ENCODE data around the gene TNS1.
A peak's percentile ranks its signal among the peaks of the same experiment; 100 is the strongest.

TNS1 gene

GRCh38 chr2:217971166-217971565 lies 31.6 kb downstream of the TNS1 start:
- Histone ChIP-seq H2AFZ (no peak overlapping the region), H3K9ac (no peak overlapping the region), H3K4me2 (ENCODE audit: low read length) (no peak overlapping the region), H3K27me3 (ENCODE audit: control insufficient read depth, insufficient read depth, low read length) (no peaks in the 10 kb centered on the region), H3K27ac (no peak overlapping the region), H3K4me3 (ENCODE audit: low read depth, low read length) (no peak overlapping the region), H3K9me3 (ENCODE audit: control insufficient read depth, low read length) (no peaks in the 10 kb centered on the region), H3K79me2 (peaks cover 19% of the 10 kb centered on the region), H3K36me3 (ENCODE audit: control insufficient read depth, insufficient read depth, low read length) (no peaks in the 10 kb centered on the region), H3K4me1 (peaks cover 35% of the 10 kb centered on the region)
- TF ChIP-seq CTCF (IDR thresholded peaks at IDR 0.05) = no peak

- peaks cover 43% of the 10 kb centered on the region for H3K4me1 ChIP-seq
- H2AFZ ChIP-seq = no peak overlapping the region
- H3K4me2 ChIP-seq (ENCODE audit: low read length) = no peak overlapping the region
- no peak overlapping the region for H3K9ac ChIP-seq
- H3K27me3 ChIP-seq (ENCODE audit: control insufficient read depth, insufficient read depth, low read length) = no peaks in the 10 kb centered on the region
- H3K79me2 ChIP-seq = peaks cover 19% of the 10 kb centered on the region
- H3K36me3 ChIP-seq (ENCODE audit: control insufficient read depth, insufficient read depth, low read length) = no peaks in the 10 kb centered on the region
- no peaks in the 10 kb centered on the region for H3K9me3 ChIP-seq (ENCODE audit: control insufficient read depth, low read length)
- H3K27ac ChIP-seq = no peak overlapping the region
- no peak overlapping the region for H3K4me3 ChIP-seq (ENCODE audit: low read depth, low read length)
- TF ChIP-seq CTCF (IDR thresholded peaks at IDR 0.05) = no peak
Observed at GRCh38 chr2:217970206-217970605, 32.6 kb downstream of the TNS1 start.

GRCh38 chr2:217969588-217969987 lies 33.2 kb downstream of the TNS1 start:
- Histone ChIP-seq H3K27ac (no peak overlapping the region), H3K9me3 (ENCODE audit: control insufficient read depth, low read length) (no peaks in the 10 kb centered on the region), H3K27me3 (ENCODE audit: control insufficient read depth, insufficient read depth, low read length) (no peaks in the 10 kb centered on the region), H3K4me1 (peaks cover 43% of the 10 kb centered on the region), H3K4me2 (ENCODE audit: low read length) (no peak overlapping the region), H3K9ac (no peak overlapping the region), H3K79me2 (peaks cover 14% of the 10 kb centered on the region), H2AFZ (no peak overlapping the region), H3K4me3 (ENCODE audit: low read depth, low read length) (no peak overlapping the region), H3K36me3 (ENCODE audit: control insufficient read depth, insufficient read depth, low read length) (no peaks in the 10 kb centered on the region)
- no peak for TF ChIP-seq CTCF (IDR thresholded peaks at IDR 0.05)

GRCh38 chr2:217968023-217968422 lies 34.8 kb downstream of the TNS1 start:
- H3K79me2 ChIP-seq = peaks cover 13% of the 10 kb centered on the region
- no peak overlapping the region for H3K27ac ChIP-seq
- no peak overlapping the region for H2AFZ ChIP-seq
- no peak overlapping the region for H3K9ac ChIP-seq
- no peaks in the 10 kb centered on the region for H3K27me3 ChIP-seq (ENCODE audit: control insufficient read depth, insufficient read depth, low read length)
- no peaks in the 10 kb centered on the region for H3K9me3 ChIP-seq (ENCODE audit: control insufficient read depth, low read length)
- TF ChIP-seq CTCF (IDR thresholded peaks at IDR 0.05) = no peak
- H3K4me2 ChIP-seq (ENCODE audit: low read length) = no peak overlapping the region
- no peaks in the 10 kb centered on the region for H3K36me3 ChIP-seq (ENCODE audit: control insufficient read depth, insufficient read depth, low read length)
- no peak overlapping the region for H3K4me3 ChIP-seq (ENCODE audit: low read depth, low read length)
- H3K4me1 ChIP-seq = peaks cover 46% of the 10 kb centered on the region

GRCh38 chr2:217966423-217967070 lies 36.2 kb downstream of the TNS1 start:
- Histone ChIP-seq H3K4me1 (peaks cover 41% of the 10 kb centered on the region), H3K27me3 (ENCODE audit: control insufficient read depth, insufficient read depth, low read length) (no peaks in the 10 kb centered on the region), H3K79me2 (peaks cover 13% of the 10 kb centered on the region), H3K4me2 (ENCODE audit: low read length) (peak overlapping the region; percentile 1), H3K27ac (peak overlapping the region; percentile 91), H3K4me3 (ENCODE audit: low read depth, low read length) (no peak overlapping the region), H3K9ac (no peak overlapping the region), H3K36me3 (ENCODE audit: control insufficient read depth, insufficient read depth, low read length) (no peaks in the 10 kb centered on the region), H3K9me3 (ENCODE audit: control insufficient read depth, low read length) (no peaks in the 10 kb centered on the region), H2AFZ (peak overlapping the region; percentile 51)
- no peak for TF ChIP-seq CTCF (IDR thresholded peaks at IDR 0.05)
